Heart left ventricle (tissue), 13 donors: ENCODE data around the gene CETN2.

Experiments
- POLR2A ChIP-seq, 2 donors: fragments of 450-650 bp; IDR thresholded peaks; one replicate each; pipeline ENCODE4 v1.6.1; 2017; ENCODE audit warnings: antibody characterized with exemption in 2 of 2, mild to moderate bottlenecking in 2 of 2, moderate library complexity in 2 of 2
- TF ChIP-seq, protein P1 (sequence below), 12 donors: fragments of 200-600 bp; sonication (generic) in 4 of 12; IDR thresholded peaks; one replicate each; pipeline versions ENCODE4 v1.5.0 to v1.8.0; 2018 to 2022; ENCODE audit warnings: antibody characterized with exemption in 12 of 12, mild to moderate bottlenecking in 5 of 12
- donor health status: ischemic (EF 13 %, LVEDD 7.1; RV severe dilation, severe dysfunction).
- donor health status: DM: no; HTN: yes; CAD: no.
- donor health status: DM: no; HTN: no; CAD: no.
- donor health status: ischemic (EF 25% LVEDD 6.9; RV normal size, moderate dysfunction).
- donor health status: ischemic (EF 25% LVEDD 5.7; RV mildly dilated, moderate dysfunction).
- donor health status: ischemic (EF 35%, LVEDD 5.7; RV mildly dilated, moderate dysfunction).
- donor health status: nonischemic (EF 11% LVEDD 7.7; RV severe dilation, severe dysfunction).
- donor health status: DM: yes; HTN: yes; CAD: no.
- donor health status: PGD.
- donor health status: ischemic (EF 29% LVEDD 5.4; RV normal size, mild dysfunction).
- donor health status: nonischemic (EF 23%, LVEDD 6.1; RV moderate dilation, normal function).

DNA sequence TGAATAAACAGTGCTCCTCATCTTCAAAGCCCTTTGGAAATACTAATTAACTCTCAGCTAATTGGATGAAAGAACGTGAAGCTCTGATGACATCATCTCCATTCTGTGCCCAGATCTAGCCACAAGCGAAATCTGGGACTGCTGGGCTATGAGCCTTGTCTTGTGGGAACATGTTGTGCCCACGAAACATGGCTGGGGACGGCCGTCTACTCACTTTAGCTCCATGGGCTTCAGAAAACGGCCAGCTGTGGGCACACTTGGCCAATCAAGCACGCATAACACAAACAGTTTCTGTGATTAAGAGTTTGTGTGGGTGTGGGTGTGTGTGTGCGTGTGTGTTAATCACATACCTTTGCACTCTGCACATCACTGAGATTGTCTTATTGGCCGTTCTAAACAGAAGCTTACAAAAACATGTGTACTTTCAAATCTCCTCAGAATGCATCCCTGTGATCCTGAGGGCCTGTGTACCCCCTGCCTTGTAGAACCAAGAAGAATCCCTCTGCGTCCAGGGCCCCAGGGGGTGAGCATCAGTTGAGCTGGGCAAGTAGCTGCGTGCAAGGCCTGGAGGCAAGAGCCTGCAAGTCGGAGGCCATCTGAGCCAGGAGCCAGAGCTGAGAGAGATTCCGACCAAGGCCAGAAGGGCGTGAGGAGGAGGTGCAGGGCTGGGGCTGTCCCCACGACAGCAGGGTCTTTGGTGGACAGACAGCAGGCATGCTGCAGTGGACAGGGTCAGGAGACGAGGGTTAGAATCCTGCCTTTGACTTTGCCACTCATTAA, 48.6 kb upstream of the CETN2 start:
- TF ChIP-seq, protein P1, sequence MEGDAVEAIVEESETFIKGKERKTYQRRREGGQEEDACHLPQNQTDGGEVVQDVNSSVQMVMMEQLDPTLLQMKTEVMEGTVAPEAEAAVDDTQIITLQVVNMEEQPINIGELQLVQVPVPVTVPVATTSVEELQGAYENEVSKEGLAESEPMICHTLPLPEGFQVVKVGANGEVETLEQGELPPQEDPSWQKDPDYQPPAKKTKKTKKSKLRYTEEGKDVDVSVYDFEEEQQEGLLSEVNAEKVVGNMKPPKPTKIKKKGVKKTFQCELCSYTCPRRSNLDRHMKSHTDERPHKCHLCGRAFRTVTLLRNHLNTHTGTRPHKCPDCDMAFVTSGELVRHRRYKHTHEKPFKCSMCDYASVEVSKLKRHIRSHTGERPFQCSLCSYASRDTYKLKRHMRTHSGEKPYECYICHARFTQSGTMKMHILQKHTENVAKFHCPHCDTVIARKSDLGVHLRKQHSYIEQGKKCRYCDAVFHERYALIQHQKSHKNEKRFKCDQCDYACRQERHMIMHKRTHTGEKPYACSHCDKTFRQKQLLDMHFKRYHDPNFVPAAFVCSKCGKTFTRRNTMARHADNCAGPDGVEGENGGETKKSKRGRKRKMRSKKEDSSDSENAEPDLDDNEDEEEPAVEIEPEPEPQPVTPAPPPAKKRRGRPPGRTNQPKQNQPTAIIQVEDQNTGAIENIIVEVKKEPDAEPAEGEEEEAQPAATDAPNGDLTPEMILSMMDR (IDR thresholded peaks at IDR 0.05), result no peak
- TF ChIP-seq POLR2A (IDR thresholded peaks at IDR 0.05), result no peak
